Gastroesophageal sphincter (tissue), 3 donors: ENCODE measurements around the gene NCOR2.

ENCODE experiments used
- CTCF ChIP-seq, 4 experiments: fragments of 200-600 bp in 2 of 4; fragments of 450-650 bp in 2 of 4; sonication (generic) in 1 of 4; IDR thresholded peaks; one replicate each; pipeline ENCODE4 v1.5.1; 2017 to 2019; ENCODE audit warnings: antibody characterized with exemption in 4 of 4, mild to moderate bottlenecking in 2 of 4, moderate library complexity in 2 of 4
- EP300 ChIP-seq: sonication (generic); formaldehyde crosslinking; IDR thresholded peaks from one replicate; pipeline ENCODE4 v1.6.1; 2017; ENCODE audit warnings: antibody characterized with exemption, mild to moderate bottlenecking
- POLR2A ChIP-seq, 2 donors: fragments of 450-650 bp; IDR thresholded peaks; one replicate each; pipeline ENCODE4 v1.6.1; 2017; ENCODE audit warnings: antibody characterized with exemption in 2 of 2, mild to moderate bottlenecking in 2 of 2, moderate library complexity in 1 of 2

- TF ChIP-seq EP300: no peak
- no peak for TF ChIP-seq CTCF (IDR thresholded peaks at IDR 0.05)
- TF ChIP-seq POLR2A (IDR thresholded peaks at IDR 0.05): no peak
Measured at GRCh38 chr12:124588018-124588634, 20.7 kb upstream of the NCOR2 start.
